Measurements from ENCODE around the gene DGCR8.

GRCh38 chr22:20113551-20114310, 33.7 kb downstream of the DGCR8 start:
- TF ChIP-seq POLR2A (IDR thresholded peaks at IDR 0.05), result no peak
- TF ChIP-seq CTCF (IDR thresholded peaks at IDR 0.05), result no peak

All from uterus (tissue), 2 donors.